EL (cell line): ENCODE measurements around the gene TOR3A.
"Not testable (repeated sequence)": the region's sequence is repeated elsewhere in the genome, so short reads cannot be mapped to it uniquely, and the experiment has no call there.

ENCODE experiments used
- DNase-seq: peaks from one replicate; pipeline ENCODE4 v3.0.0-alpha.2; 2016

TOR3A gene

GRCh38 chr1:179081687-179082332 is at the start of gene TOR3A:
Gene TOR3A, plus strand, starts transcription at chr1:179082070. Its CDS starts 59 bp downstream, at chr1:179082129.
- DNase-seq: peak; percentile 92

- peak; percentile 38 for DNase-seq
Measured at GRCh38 chr1:179034720-179035119, 47.1 kb upstream of the TOR3A start.

- peak; percentile 47 for DNase-seq
Measured at GRCh38 chr1:179036844-179037465, 44.9 kb upstream of the TOR3A start.

- DNase-seq: no peak
Measured at GRCh38 chr1:179038528-179039281, 43.2 kb upstream of the TOR3A start.

GRCh38 chr1:179039502-179040174 is 42.2 kb upstream of the TOR3A start:
- not testable (repeated sequence) for DNase-seq

- not testable (repeated sequence) for DNase-seq
Measured at GRCh38 chr1:179040175-179040551, 41.7 kb upstream of the TOR3A start.

- no peak for DNase-seq
Measured at GRCh38 chr1:179042087-179042486, 39.8 kb upstream of the TOR3A start.

GRCh38 chr1:179042700-179043099 is 39.2 kb upstream of the TOR3A start:
- DNase-seq: no peak

GRCh38 chr1:179043266-179043665 is 38.6 kb upstream of the TOR3A start:
- no peak for DNase-seq

- no peak for DNase-seq
Measured at GRCh38 chr1:179043907-179044306, 38.0 kb upstream of the TOR3A start.

- DNase-seq: peak; percentile 21
Measured at GRCh38 chr1:179046808-179047635, 34.8 kb upstream of the TOR3A start.

- no peak for DNase-seq
Measured at GRCh38 chr1:179047636-179047997, 34.3 kb upstream of the TOR3A start.

- no peak for DNase-seq
Measured at GRCh38 chr1:179048339-179049124, 33.3 kb upstream of the TOR3A start.

- no peak for DNase-seq
Measured at GRCh38 chr1:179052776-179053175, 29.1 kb upstream of the TOR3A start.

GRCh38 chr1:179053486-179053885 is 28.4 kb upstream of the TOR3A start:
- DNase-seq: no peak

GRCh38 chr1:179055937-179056336 is 25.9 kb upstream of the TOR3A start:
- no peak for DNase-seq

GRCh38 chr1:179058487-179059483 is 23.1 kb upstream of the TOR3A start:
- DNase-seq: peak; percentile 82

GRCh38 chr1:179061360-179062282 is 20.2 kb upstream of the TOR3A start:
- DNase-seq: peak; percentile 32

GRCh38 chr1:179066471-179066870 is 15.4 kb upstream of the TOR3A start:
- DNase-seq: no peak
